ENCODE measurements around the gene TP53RK. TPM values are rescaled to one million over a fixed set of nuclear protein-coding genes. Genes with fewer than 3 reads are reported as not detected.
A peak's percentile ranks its signal among the peaks of the same experiment; 100 is the strongest.

TP53RK gene
- 10 to 100 TPM; 12.4 to 26.7 (median 18.3) TPM for total RNA-seq

GRCh38 chr20:46689082-46689753, at the start of gene TP53RK:
Gene TP53RK, minus strand, starts transcription at chr20:46689444. Its CDS starts 30 bp downstream, at chr20:46689414.
- in situ Hi-C loops (cut with MboI; ENCODE audit: low pct_ligation_motif_present in 1 of 4, low pct_unique_long_range_greater_than_20kb in 1 of 4, low sequenced_read_pairs in 3 of 4): loop anchor here in 2 of 4 donors (10.0 to 25.0 kb wide), 2 partner anchors 164 to 177 kb away; partner anchors contain the start of gene ZNF334 (in 1 of the 2)

GRCh38 chr20:46735436-46735835, 46.2 kb upstream of the TP53RK start:
- Histone ChIP-seq H3K27ac (no peak overlapping the region), H3K27me3 (no peaks in the 10 kb centered on the region), H3K9me3 (no peaks in the 10 kb centered on the region), H3K36me3 (no peaks in the 10 kb centered on the region), H3K4me3 (no peak overlapping the region), H3K4me1 (no peaks in the 10 kb centered on the region)
- intact Hi-C loops (cut with DNase I; ENCODE audit: low total_unique reads) (no loop called here), in situ Hi-C loops (cut with MboI; ENCODE audit: low pct_ligation_motif_present in 1 of 4, low pct_unique_long_range_greater_than_20kb in 1 of 4, low sequenced_read_pairs in 3 of 4) (no loop called here)
- DNase-seq: no peak
- 88 to 98% methylated on average over 2 of the region's 2 CpGs for WGBS, 2 donors (ENCODE audit: low coverage in 1 of 2)
- TF ChIP-seq CTCF (IDR thresholded peaks at IDR 0.05) (no peak), EP300 (IDR thresholded peaks at IDR 0.05; ENCODE audit: low read depth) (no peak), POLR2A (IDR thresholded peaks at IDR 0.05) (no peak), POLR2AphosphoS5 (IDR thresholded peaks at IDR 0.05) (no peak)

More at GRCh38 chr20:46689082-46689753, at the start of gene TP53RK:
- Histone ChIP-seq H3K27ac (peak within 1 kb of the TSS; percentile 97 to 99 (median 98)), H3K9me3 (no peaks in the 10 kb centered on the region), H3K36me3 (peaks cover 0 to 13% (median 0%) of the 10 kb centered on the region in 4 donors), H3K4me1 (peaks cover 8 to 30% (median 24%) of the 10 kb centered on the region in 4 donors), H3K4me3 (peak within 1 kb of the TSS; percentile 66 to 94 (median 86)), H3K27me3 (no peaks in the 10 kb centered on the region)
- DNase-seq: peak; percentile 99
- TF ChIP-seq POLR2AphosphoS5 (IDR thresholded peaks at IDR 0.05) (peak; percentile 81 to 88 (median 82)), CTCF (IDR thresholded peaks at IDR 0.05) (peak; percentile 40 to 84 (median 44)), POLR2A (IDR thresholded peaks at IDR 0.05) (peak; percentile 90), EP300 (IDR thresholded peaks at IDR 0.05; ENCODE audit: low read depth) (no peak)
- intact Hi-C loops (cut with DNase I; ENCODE audit: low total_unique reads): no loop called here
- WGBS, 2 donors (ENCODE audit: low coverage in 1 of 2): 0% methylated on average over 23 of the region's 71 CpGs; no CpG with 5 or more reads in 1 of the 2 donors

GRCh38 chr20:46731770-46732169, 42.5 kb upstream of the TP53RK start:
- no peak overlapping the region for H3K27ac ChIP-seq
- no peak for DNase-seq
- no peaks in the 10 kb centered on the region for H3K9me3 ChIP-seq
- 73% methylated on average over 4 of the region's 4 CpGs; no CpG with 5 or more reads in 1 of the 2 donors for WGBS, 2 donors (ENCODE audit: low coverage in 1 of 2)
- no peaks in the 10 kb centered on the region for H3K27me3 ChIP-seq
- H3K4me3 ChIP-seq: no peak overlapping the region
- H3K36me3 ChIP-seq: no peaks in the 10 kb centered on the region
- H3K4me1 ChIP-seq: no peaks in the 10 kb centered on the region
- in situ Hi-C loops (cut with MboI; ENCODE audit: low pct_ligation_motif_present in 1 of 4, low pct_unique_long_range_greater_than_20kb in 1 of 4, low sequenced_read_pairs in 3 of 4): no loop called here
- intact Hi-C loops (cut with DNase I; ENCODE audit: low total_unique reads): no loop called here
- TF ChIP-seq CTCF (IDR thresholded peaks at IDR 0.05): no peak
- TF ChIP-seq POLR2AphosphoS5 (IDR thresholded peaks at IDR 0.05): no peak
- no peak for TF ChIP-seq POLR2A (IDR thresholded peaks at IDR 0.05)
- no peak for TF ChIP-seq EP300 (IDR thresholded peaks at IDR 0.05; ENCODE audit: low read depth)

GRCh38 chr20:46725186-46726165, 36.2 kb upstream of the TP53RK start:
- Histone ChIP-seq H3K27me3 (no peaks in the 10 kb centered on the region), H3K9me3 (no peaks in the 10 kb centered on the region), H3K4me3 (no peak overlapping the region), H3K4me1 (no peaks in the 10 kb centered on the region), H3K27ac (no peak overlapping the region), H3K36me3 (no peaks in the 10 kb centered on the region)
- in situ Hi-C loops (cut with MboI; ENCODE audit: low pct_ligation_motif_present in 1 of 4, low pct_unique_long_range_greater_than_20kb in 1 of 4, low sequenced_read_pairs in 3 of 4) (no loop called here), intact Hi-C loops (cut with DNase I; ENCODE audit: low total_unique reads) (no loop called here)
- no peak for TF ChIP-seq EP300 (IDR thresholded peaks at IDR 0.05; ENCODE audit: low read depth)
- 93% methylated on average over 23 of the region's 27 CpGs; no CpG with 5 or more reads in 1 of the 2 donors for WGBS, 2 donors (ENCODE audit: low coverage in 1 of 2)
- no peak for DNase-seq

Measured in transverse colon (tissue), 4 donors.